ENCODE data around the gene RXRA. TPM values are rescaled to one million over a fixed set of nuclear protein-coding genes. Genes with fewer than 3 reads are reported as not detected.

Gene RXRA
- total and polyA plus RNA-seq, 2 of the 13 experiments (the other 11 are each of a cell fraction or from before 2014, with no cell fraction given) = 18.9 to 29.2 TPM

GRCh38 chr9:134473141-134474054 is 147.1 kb downstream of the RXRA start:
- ATAC-seq (no peak), DNase-seq (ENCODE audit: low spot score) (no peak), FAIRE-seq (no peak)
- in situ Hi-C loops (cut with HindIII; ENCODE audit: extremely low pct_ligation_motif_present, low pct_unique_long_range_greater_than_20kb) (no loop called here), intact Hi-C loops (cut with micrococcal nuclease; ENCODE audit: unreplicated experiment) (no loop called here)
- Histone ChIP-seq H3K27me3 (ENCODE audit: control insufficient read depth in 1 of 2, insufficient read depth in 2 of 2, low read length in 2 of 2) (peaks cover 8 to 44% of the 10 kb centered on the region in 2 experiments; a peak in 3 of 5 replicates), H3K36me3 (replicated peaks in 1 of 2; ENCODE audit: control insufficient read depth in 1 of 2, insufficient read depth in 2 of 2, low read length in 2 of 2) (no peaks in the 10 kb centered on the region), H3K4me2 (ENCODE audit: low read depth, low read length) (no peak overlapping the region), H3K9ac (ENCODE audit: insufficient read depth, low read depth, low read length) (no peak overlapping the region), H2AFZ (ENCODE audit: low read length) (no peak overlapping the region), H4K20me1 (ENCODE audit: insufficient read depth, low read length) (no peaks in the 10 kb centered on the region), H3K4me3 (replicated peaks in 1 of 3; ENCODE audit: insufficient read depth in 1 of 3, low read depth in 2 of 3, low read length in 3 of 3) (no peak overlapping the region), H3K9me3 (ENCODE audit: low read length) (no peaks in the 10 kb centered on the region), H3K4me1 (ENCODE audit: insufficient read depth, low read length) (no peaks in the 10 kb centered on the region), H3K27ac (ENCODE audit: extremely low read length, insufficient read depth, low read length) (no peak overlapping the region), H3K79me2 (ENCODE audit: insufficient read depth, low read length) (no peaks in the 10 kb centered on the region)
- CTCF ChIA-PET (ENCODE audit: low intra/inter-chr PET ratio, low total read pairs) = no interaction called here
- 33% methylated on average over 9 of the region's 26 CpGs for WGBS (ENCODE audit: low lambda C conversion rate)
- POLR2A ChIA-PET = no interaction called here
- BruUV-seq (replicated peaks) = no TSS peak
- TF ChIP-seq, protein P1, sequence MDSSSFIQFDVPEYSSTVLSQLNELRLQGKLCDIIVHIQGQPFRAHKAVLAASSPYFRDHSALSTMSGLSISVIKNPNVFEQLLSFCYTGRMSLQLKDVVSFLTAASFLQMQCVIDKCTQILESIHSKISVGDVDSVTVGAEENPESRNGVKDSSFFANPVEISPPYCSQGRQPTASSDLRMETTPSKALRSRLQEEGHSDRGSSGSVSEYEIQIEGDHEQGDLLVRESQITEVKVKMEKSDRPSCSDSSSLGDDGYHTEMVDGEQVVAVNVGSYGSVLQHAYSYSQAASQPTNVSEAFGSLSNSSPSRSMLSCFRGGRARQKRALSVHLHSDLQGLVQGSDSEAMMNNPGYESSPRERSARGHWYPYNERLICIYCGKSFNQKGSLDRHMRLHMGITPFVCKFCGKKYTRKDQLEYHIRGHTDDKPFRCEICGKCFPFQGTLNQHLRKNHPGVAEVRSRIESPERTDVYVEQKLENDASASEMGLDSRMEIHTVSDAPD (CRISPR knock-in tag; IDR thresholded peaks at IDR 0.05) = no peak
- TF ChIP-seq HOXD1 (CRISPR knock-in tag; IDR thresholded peaks at IDR 0.05) = no peak
- TF ChIP-seq TBX2 (CRISPR knock-in tag; IDR thresholded peaks at IDR 0.05; ENCODE audit: borderline replicate concordance) = no peak
- TF ChIP-seq GTF2F1 (IDR thresholded peaks at IDR 0.05; ENCODE audit: low read length) = no peak
- TF ChIP-seq CREB3 (CRISPR knock-in tag; IDR thresholded peaks at IDR 0.05) = no peak
- no peak for TF ChIP-seq ZNF10 (CRISPR knock-in tag; IDR thresholded peaks at IDR 0.05; ENCODE audit: borderline replicate concordance, low read depth)
- TF ChIP-seq, protein P2, sequence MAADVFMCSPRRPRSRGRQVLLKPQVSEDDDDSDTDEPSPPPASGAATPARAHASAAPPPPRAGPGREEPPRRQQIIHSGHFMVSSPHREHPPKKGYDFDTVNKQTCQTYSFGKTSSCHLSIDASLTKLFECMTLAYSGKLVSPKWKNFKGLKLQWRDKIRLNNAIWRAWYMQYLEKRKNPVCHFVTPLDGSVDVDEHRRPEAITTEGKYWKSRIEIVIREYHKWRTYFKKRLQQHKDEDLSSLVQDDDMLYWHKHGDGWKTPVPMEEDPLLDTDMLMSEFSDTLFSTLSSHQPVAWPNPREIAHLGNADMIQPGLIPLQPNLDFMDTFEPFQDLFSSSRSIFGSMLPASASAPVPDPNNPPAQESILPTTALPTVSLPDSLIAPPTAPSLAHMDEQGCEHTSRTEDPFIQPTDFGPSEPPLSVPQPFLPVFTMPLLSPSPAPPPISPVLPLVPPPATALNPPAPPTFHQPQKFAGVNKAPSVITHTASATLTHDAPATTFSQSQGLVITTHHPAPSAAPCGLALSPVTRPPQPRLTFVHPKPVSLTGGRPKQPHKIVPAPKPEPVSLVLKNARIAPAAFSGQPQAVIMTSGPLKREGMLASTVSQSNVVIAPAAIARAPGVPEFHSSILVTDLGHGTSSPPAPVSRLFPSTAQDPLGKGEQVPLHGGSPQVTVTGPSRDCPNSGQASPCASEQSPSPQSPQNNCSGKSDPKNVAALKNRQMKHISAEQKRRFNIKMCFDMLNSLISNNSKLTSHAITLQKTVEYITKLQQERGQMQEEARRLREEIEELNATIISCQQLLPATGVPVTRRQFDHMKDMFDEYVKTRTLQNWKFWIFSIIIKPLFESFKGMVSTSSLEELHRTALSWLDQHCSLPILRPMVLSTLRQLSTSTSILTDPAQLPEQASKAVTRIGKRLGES (CRISPR knock-in tag; IDR thresholded peaks at IDR 0.05; ENCODE audit: borderline replicate concordance) = no peak
